B cell (primary cell): Measurements from ENCODE around the gene ELMO1. TPM values are rescaled to one million over a fixed set of nuclear protein-coding genes. Genes with fewer than 3 reads are reported as not detected.

Experiments
- ATAC-seq: fragments of 200-7000 bp; cut with Tn5 transposase; one replicate; pipeline ENCODE4 v1.10.0; 2021; ENCODE audit warnings: low read depth, mild to moderate bottlenecking, moderate number of reproducible peaks, moderate library complexity
- CTCF ChIA-PET: fragments of 350-600 bp; sonication (Branson Sonifier 250); formaldehyde crosslinking; loops from one replicate; lab custom pipeline; 2021; ENCODE audit warnings: antibody characterized with exemption, inconsistent platforms; lab: Charles Lee
- POLR2A ChIA-PET: fragments of 350-600 bp; sonication (Branson Sonifier 250); formaldehyde crosslinking; loops from one replicate; lab custom pipeline; 2021; ENCODE audit warnings: antibody characterized with exemption; lab: Charles Lee
- DNase-seq: peaks from one replicate; pipeline ENCODE4 v3.0.0; 2013
- H2AFZ ChIP-seq: 2 replicates; pipeline ENCODE4 v1.6.1; 2012; ENCODE audit warnings: mild to moderate bottlenecking, low read depth, low read length; ENCODE audit not compliant: insufficient read depth, poor library complexity, severe bottlenecking
- H3K27ac ChIP-seq, 2 donors: 1 replicate in 1 of 2; 2 replicates in 1 of 2; pipeline ENCODE4 v1.5.1; 2012 to 2013; ENCODE audit warnings: low read length in 2 of 2, mild to moderate bottlenecking in 2 of 2, moderate library complexity in 1 of 2
- H3K27me3 ChIP-seq, 4 experiments: fragments of 200-600 bp in 1 of 4; sonication (generic) in 1 of 4; replicated peaks in 1 of 4; 1 replicate in 2 of 4; 2 replicates in 2 of 4; pipeline versions ENCODE4 v1.6.1 to v1.7.0; 2013 to 2016; ENCODE audit warnings: low read length in 3 of 4, mild to moderate bottlenecking in 2 of 4, mixed read lengths in 1 of 4, moderate library complexity in 1 of 4; ENCODE audit not compliant: insufficient read depth in 4 of 4, control insufficient read depth in 3 of 4; ENCODE audit errors: control extremely low read depth in 1 of 4
- H3K36me3 ChIP-seq, 2 experiments: replicated peaks in 1 of 2; 1 replicate in 1 of 2; 2 replicates in 1 of 2; pipeline versions ENCODE4 v1.6.1 to v1.7.1; 2013; ENCODE audit warnings: low read length in 1 of 2; ENCODE audit not compliant: insufficient read depth in 2 of 2, control insufficient read depth in 1 of 2; ENCODE audit errors: control extremely low read depth in 1 of 2, extremely low read depth in 1 of 2
- H3K4me1 ChIP-seq, 2 donors: fragments of 200-600 bp in 1 of 2; sonication (generic) in 1 of 2; 1 replicate in 1 of 2; 2 replicates in 1 of 2; pipeline versions ENCODE4 v1.5.1 to v1.6.1; 2013 to 2017; ENCODE audit warnings: low read length in 2 of 2; ENCODE audit not compliant: control insufficient read depth in 2 of 2, insufficient read depth in 2 of 2
- H3K4me2 ChIP-seq: replicated peaks from 2 replicates; pipeline ENCODE3; 2012; ENCODE audit warnings: mild to moderate bottlenecking, low read depth, low read length; ENCODE audit not compliant: poor library complexity, severe bottlenecking
- H3K4me3 ChIP-seq, 5 experiments: fragments of 200-600 bp in 1 of 5; sonication (generic) in 1 of 5; 1 replicate in 3 of 5; 2 replicates in 2 of 5; pipeline versions ENCODE4 v1.5.1 to v1.7.0; 2011 to 2016; ENCODE audit warnings: low read length in 4 of 5, mild to moderate bottlenecking in 4 of 5, low read depth in 2 of 5, control low read depth in 1 of 5, moderate library complexity in 1 of 5; ENCODE audit not compliant: insufficient read depth in 1 of 5; ENCODE audit errors: control extremely low read depth in 1 of 5, extremely low read depth in 1 of 5
- H3K79me2 ChIP-seq: fragments of 200-600 bp; sonication (generic); one replicate; pipeline ENCODE4 v1.6.0; 2016; ENCODE audit warnings: low read length; ENCODE audit not compliant: control insufficient read depth, insufficient read depth
- H3K9ac ChIP-seq: fragments of 200-600 bp; sonication (generic); 2 replicates; pipeline ENCODE4 v1.6.1; 2017; ENCODE audit warnings: mild to moderate bottlenecking, low read length, moderate library complexity
- H3K9me3 ChIP-seq, 3 donors: one replicate each; pipeline versions ENCODE4 v1.6.1 to v1.7.1; 2013; ENCODE audit warnings: low read length in 2 of 3; ENCODE audit not compliant: control insufficient read depth in 2 of 3, insufficient read depth in 1 of 3; ENCODE audit errors: control extremely low read depth in 1 of 3
- H4K20me1 ChIP-seq: 2 replicates; pipeline ENCODE4 v1.6.0; 2012; ENCODE audit warnings: mild to moderate bottlenecking, low read length; ENCODE audit not compliant: insufficient read depth, control insufficient read depth, poor library complexity, severe bottlenecking
- H3K27ac Mint-ChIP-seq: one replicate; pipeline ENCODE4 v1.8.0; 2021; ENCODE audit warnings: mixed read lengths
- H3K27me3 Mint-ChIP-seq: one replicate; pipeline ENCODE4 v1.8.0; 2021; ENCODE audit warnings: mixed read lengths
- H3K4me1 Mint-ChIP-seq: one replicate; pipeline ENCODE4 v1.8.0; 2021; ENCODE audit warnings: mixed read lengths
- H3K4me3 Mint-ChIP-seq: one replicate; pipeline ENCODE4 v1.8.0; 2021; ENCODE audit warnings: mixed read lengths
- H3K9me3 Mint-ChIP-seq: one replicate; pipeline ENCODE4 v1.8.0; 2022; ENCODE audit warnings: mixed read lengths; ENCODE audit not compliant: insufficient read depth
- EZH2 ChIP-seq: IDR thresholded peaks from 2 replicates; pipeline ENCODE4 v1.6.1; 2012; ENCODE audit warnings: borderline replicate concordance, low read depth, mild to moderate bottlenecking, moderate library complexity, low read length; ENCODE audit not compliant: insufficient read depth, poor library complexity, severe bottlenecking
- WGBS: methylation state at CpG from one replicate; pipeline ENCODE4 v1.1.5; 2013; ENCODE audit warnings: missing lambda C conversion rate; ENCODE audit not compliant: insufficient coverage; 5-methylcytosine and 5-hydroxymethylcytosine counted together
- intact Hi-C: fragments of 100-400 bp; cut with micrococcal nuclease; formaldehyde crosslinking; loops from one replicate; pipeline ENCODE4 v1.10.0; 2022
- polyA plus RNA-seq: library from polyadenylated mRNA; depleted of rRNA; stranded (reverse); fragments of >200 nt; gene quantifications from 2 replicates; pipeline ENCODE4 v1.2.3, GENCODE V29; 2012
- total RNA-seq, 2 donors: library from RNA; stranded (reverse); fragments of 120-200 nt in 1 of 2; gene quantifications; 1 replicate in 1 of 2; 2 replicates in 1 of 2; pipeline versions ENCODE4 v1.2.3 to v1.2.4, GENCODE V29; 2013 to 2022
- TF ChIP-seq, protein P1 (sequence below): fragments of 200-600 bp; IDR thresholded peaks from one replicate; pipeline ENCODE4 v1.8.0; 2022; ENCODE audit warnings: antibody characterized with exemption, mild to moderate bottlenecking

The ELMO1 gene
- total and polyA plus RNA-seq, 2 donors (not counting 1 experiment from before 2014, with no cell fraction given), result 44.7 to 177 TPM

- 100% methylated on average over 4 of the region's 4 CpGs for WGBS
- Histone ChIP-seq H3K9ac (no peak overlapping the region), H3K79me2 (peaks cover 87% of the 10 kb centered on the region), H4K20me1 (peaks cover 32% of the 10 kb centered on the region), H3K27me3 (no peaks in the 10 kb centered on the region), H3K36me3 (peaks cover 0 to 21% of the 10 kb centered on the region in 2 experiments), H3K4me3 (no peak overlapping the region), H3K9me3 (no peaks in the 10 kb centered on the region), H3K27ac (no peak overlapping the region), H3K4me2 (no peak overlapping the region), H3K4me1 (peaks cover 6% of the 10 kb centered on the region in 2 donors), H2AFZ (no peak overlapping the region)
- ChIA-PET POLR2A (no interaction called here), CTCF (interaction anchor here (1.1 to 1.4 kb wide), 3 partner anchors 19 to 39 kb away, joined by 3 read pairs; no protein-coding TSS in a partner anchor)
- no peak for TF ChIP-seq EZH2
- TF ChIP-seq, protein P1, sequence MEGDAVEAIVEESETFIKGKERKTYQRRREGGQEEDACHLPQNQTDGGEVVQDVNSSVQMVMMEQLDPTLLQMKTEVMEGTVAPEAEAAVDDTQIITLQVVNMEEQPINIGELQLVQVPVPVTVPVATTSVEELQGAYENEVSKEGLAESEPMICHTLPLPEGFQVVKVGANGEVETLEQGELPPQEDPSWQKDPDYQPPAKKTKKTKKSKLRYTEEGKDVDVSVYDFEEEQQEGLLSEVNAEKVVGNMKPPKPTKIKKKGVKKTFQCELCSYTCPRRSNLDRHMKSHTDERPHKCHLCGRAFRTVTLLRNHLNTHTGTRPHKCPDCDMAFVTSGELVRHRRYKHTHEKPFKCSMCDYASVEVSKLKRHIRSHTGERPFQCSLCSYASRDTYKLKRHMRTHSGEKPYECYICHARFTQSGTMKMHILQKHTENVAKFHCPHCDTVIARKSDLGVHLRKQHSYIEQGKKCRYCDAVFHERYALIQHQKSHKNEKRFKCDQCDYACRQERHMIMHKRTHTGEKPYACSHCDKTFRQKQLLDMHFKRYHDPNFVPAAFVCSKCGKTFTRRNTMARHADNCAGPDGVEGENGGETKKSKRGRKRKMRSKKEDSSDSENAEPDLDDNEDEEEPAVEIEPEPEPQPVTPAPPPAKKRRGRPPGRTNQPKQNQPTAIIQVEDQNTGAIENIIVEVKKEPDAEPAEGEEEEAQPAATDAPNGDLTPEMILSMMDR, result no peak
- H3K4me1 Mint-ChIP-seq, result peaks cover 6% of the 10 kb centered on the region
- no peaks in the 10 kb centered on the region for H3K27me3 Mint-ChIP-seq
- H3K9me3 Mint-ChIP-seq, result no peaks in the 10 kb centered on the region
- intact Hi-C loops, result no loop called here
- no peak for ATAC-seq
- no peak overlapping the region for H3K27ac Mint-ChIP-seq
- no peak for DNase-seq
- H3K4me3 Mint-ChIP-seq, result no peak overlapping the region
These were observed 124.7 kb downstream of the ELMO1 start for GRCh38 chr7:37323966-37324365.

GRCh38 chr7:37322831-37323230, 125.8 kb downstream of the ELMO1 start:
- Histone ChIP-seq H3K36me3 (peaks cover 0 to 18% of the 10 kb centered on the region in 2 experiments), H3K79me2 (peaks cover 86% of the 10 kb centered on the region), H3K4me1 (peaks cover 17% of the 10 kb centered on the region in 2 donors), H3K27me3 (no peaks in the 10 kb centered on the region), H3K9me3 (no peaks in the 10 kb centered on the region), H2AFZ (no peak overlapping the region), H4K20me1 (peaks cover 25% of the 10 kb centered on the region), H3K4me2 (no peak overlapping the region), H3K27ac (no peak overlapping the region), H3K4me3 (no peak overlapping the region), H3K9ac (no peak overlapping the region)
- WGBS, result no CpG with 5 or more reads among the region's 4 CpGs
- ATAC-seq (no peak), DNase-seq (no peak)
- Mint-ChIP-seq H3K27me3 (no peaks in the 10 kb centered on the region), H3K4me3 (no peak overlapping the region), H3K4me1 (peaks cover 2% of the 10 kb centered on the region), H3K9me3 (no peaks in the 10 kb centered on the region), H3K27ac (no peak overlapping the region)
- POLR2A ChIA-PET, result no interaction called here
- intact Hi-C loops, result no loop called here
- TF ChIP-seq EZH2, result no peak
- TF ChIP-seq, protein P1, result no peak
- CTCF ChIA-PET, result interaction anchor here (0.8 to 1.4 kb wide), 3 partner anchors 14 to 38 kb away, joined by 3 read pairs; no protein-coding TSS in a partner anchor
